Measurements from ENCODE around the gene MEGF11.

Gene MEGF11

GRCh38 chr15:66212563-66212921 lies 41.0 kb downstream of the MEGF11 start:
- no peak for DNase-seq

GRCh38 chr15:66211670-66212562 lies 41.6 kb downstream of the MEGF11 start:
- DNase-seq, result no peak

- no peak for DNase-seq
Measured at GRCh38 chr15:66210684-66211083, 42.9 kb downstream of the MEGF11 start.

GRCh38 chr15:66198757-66199156 lies 54.8 kb downstream of the MEGF11 start:
- no peak for DNase-seq

GRCh38 chr15:66196602-66197001 lies 56.9 kb downstream of the MEGF11 start:
- peak; percentile 19 for DNase-seq

GRCh38 chr15:66195621-66196230 lies 57.8 kb downstream of the MEGF11 start:
- DNase-seq, result no peak

GRCh38 chr15:66193066-66193465 lies 60.5 kb downstream of the MEGF11 start:
- DNase-seq, result peak; percentile 8

- no peak for DNase-seq
Measured at GRCh38 chr15:66190746-66191145, 62.8 kb downstream of the MEGF11 start.

GRCh38 chr15:66189291-66189690 lies 64.3 kb downstream of the MEGF11 start:
- DNase-seq, result no peak

GRCh38 chr15:66188464-66188863 lies 65.1 kb downstream of the MEGF11 start:
- DNase-seq, result no peak

GRCh38 chr15:66187271-66187670 lies 66.3 kb downstream of the MEGF11 start:
- DNase-seq, result no peak

GRCh38 chr15:66186049-66186825 lies 67.3 kb downstream of the MEGF11 start:
- peak; percentile 8 for DNase-seq

- DNase-seq, result no peak
Measured at GRCh38 chr15:66184936-66185790, 68.4 kb downstream of the MEGF11 start.

GRCh38 chr15:66184492-66184891 lies 69.1 kb downstream of the MEGF11 start:
- no peak for DNase-seq

GRCh38 chr15:66180531-66181097 lies 72.9 kb downstream of the MEGF11 start:
- no peak for DNase-seq

- no peak for DNase-seq
Measured at GRCh38 chr15:66178531-66178910, 75.0 kb downstream of the MEGF11 start.

- DNase-seq, result no peak
Measured at GRCh38 chr15:66172324-66172980, 81.1 kb downstream of the MEGF11 start.

- DNase-seq, result no peak
Measured at GRCh38 chr15:66171841-66172240, 81.7 kb downstream of the MEGF11 start.

GRCh38 chr15:66170716-66171115 lies 82.8 kb downstream of the MEGF11 start:
- DNase-seq, result no peak

- no peak for DNase-seq
Measured at GRCh38 chr15:66170042-66170441, 83.5 kb downstream of the MEGF11 start.

- DNase-seq, result no peak
Measured at GRCh38 chr15:66169625-66170024, 83.9 kb downstream of the MEGF11 start.

- no peak for DNase-seq
Measured at GRCh38 chr15:66169023-66169422, 84.5 kb downstream of the MEGF11 start.
